ENCODE measurements around the gene TNS3. TPM values are rescaled to one million over a fixed set of nuclear protein-coding genes. Genes with fewer than 3 reads are reported as not detected.

TNS3 gene
- total and polyA plus RNA-seq, 9 of the 15 experiments (the other 6 are each of a cell fraction or from before 2014, with no cell fraction given) = 0.20 TPM; not detected in 8

DNA sequence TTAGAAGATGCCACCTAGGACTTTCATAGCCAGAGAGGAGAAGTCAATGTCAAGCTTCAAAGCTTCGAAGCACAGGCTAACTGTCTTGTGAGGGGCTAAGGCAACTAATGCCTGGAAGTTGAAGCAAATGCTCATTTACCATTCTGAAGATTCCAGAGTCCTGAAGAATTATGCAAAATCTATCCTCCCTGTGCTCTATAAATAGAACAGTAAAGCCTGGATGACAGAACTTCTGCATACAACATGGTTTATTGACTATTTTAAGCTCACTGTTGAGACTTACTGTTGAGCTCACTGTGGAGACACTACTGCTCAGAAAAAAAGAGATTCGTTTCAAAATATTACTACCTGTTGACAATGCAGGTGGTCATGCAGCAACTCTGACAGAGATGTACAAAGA is 28.6 kb downstream of the TNS3 start:
- H3K9me1 ChIP-seq (ENCODE audit: control insufficient read depth, insufficient read depth, low read length) = no peaks in the 10 kb centered on the region
- no peaks in the 10 kb centered on the region for H4K20me1 ChIP-seq (replicated peaks; ENCODE audit: control insufficient read depth, insufficient read depth, low read length)
- H3K9ac ChIP-seq (ENCODE audit: insufficient read depth in 1 of 2, low read depth in 2 of 2, low read length in 2 of 2) = no peak overlapping the region
- H3K79me2 ChIP-seq (ENCODE audit: control insufficient read depth, insufficient read depth, low read length) = no peaks in the 10 kb centered on the region
- CTCF ChIA-PET (ENCODE audit: low intra/inter-chr PET ratio) = no interaction called here
- no peak overlapping the region for H2AFZ ChIP-seq (ENCODE audit: low read depth, low read length)
- H3K9me3 ChIP-seq (replicated peaks; ENCODE audit: control insufficient read depth, insufficient read depth, low read depth, low read length) = no peaks in the 10 kb centered on the region
- BruUV-seq (replicated peaks) = no TSS peak
- in situ Hi-C loops (cut with MboI) = no loop called here
- peaks cover 2 to 25% of the 10 kb centered on the region in 2 experiments; a peak in 4 of 5 replicates for H3K27me3 ChIP-seq (ENCODE audit: control insufficient read depth in 2 of 2, insufficient read depth in 2 of 2, low read length in 2 of 2)
- no peaks in the 10 kb centered on the region for H3K4me1 ChIP-seq (replicated peaks in 1 of 2; ENCODE audit: control insufficient read depth in 2 of 2, insufficient read depth in 2 of 2, low read length in 2 of 2)
- no peak overlapping the region for H3K4me3 ChIP-seq
- no peaks in the 10 kb centered on the region for H3K36me3 ChIP-seq (ENCODE audit: control insufficient read depth, insufficient read depth, low read length)
- ATAC-seq (no peak), DNase-seq (ENCODE audit: extremely low read depth in 1 of 4, low spot score in 3 of 4) (no peak), FAIRE-seq (no peak)
- H3K4me2 ChIP-seq (ENCODE audit: insufficient read depth, low read length) = no peak overlapping the region
- intact Hi-C loops (cut with micrococcal nuclease) = no loop called here
- 0% methylated on average over 2 of the region's 2 CpGs for WGBS (ENCODE audit: insufficient coverage, low coverage, missing lambda C conversion rate)
- no peak for TF ChIP-seq ZNF431 (CRISPR knock-in tag; IDR thresholded peaks at IDR 0.05)
- TF ChIP-seq HDGF (IDR thresholded peaks at IDR 0.05) = no peak
- no peak for TF ChIP-seq MEIS2 (IDR thresholded peaks at IDR 0.05; ENCODE audit: partially characterized antibody)
- TF ChIP-seq ERF (CRISPR knock-in tag; IDR thresholded peaks at IDR 0.05) = no peak
- no peak for TF ChIP-seq ZBTB1 (CRISPR knock-in tag; IDR thresholded peaks at IDR 0.05; ENCODE audit: borderline replicate concordance, low read depth)
- TF ChIP-seq YBX1 (IDR thresholded peaks at IDR 0.05) = no peak
- TF ChIP-seq, protein P1, sequence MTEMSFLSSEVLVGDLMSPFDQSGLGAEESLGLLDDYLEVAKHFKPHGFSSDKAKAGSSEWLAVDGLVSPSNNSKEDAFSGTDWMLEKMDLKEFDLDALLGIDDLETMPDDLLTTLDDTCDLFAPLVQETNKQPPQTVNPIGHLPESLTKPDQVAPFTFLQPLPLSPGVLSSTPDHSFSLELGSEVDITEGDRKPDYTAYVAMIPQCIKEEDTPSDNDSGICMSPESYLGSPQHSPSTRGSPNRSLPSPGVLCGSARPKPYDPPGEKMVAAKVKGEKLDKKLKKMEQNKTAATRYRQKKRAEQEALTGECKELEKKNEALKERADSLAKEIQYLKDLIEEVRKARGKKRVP (CRISPR knock-in tag; IDR thresholded peaks at IDR 0.05) = no peak
- TF ChIP-seq MEF2A (IDR thresholded peaks at IDR 0.05; ENCODE audit: control insufficient read depth, low read depth, low read length) = no peak
- TF ChIP-seq ZNF24 (IDR thresholded peaks at IDR 0.05) = no peak
- TF ChIP-seq WHSC1 (IDR thresholded peaks at IDR 0.05; ENCODE audit: low read length) = no peak
- no peak for TF ChIP-seq FOXA3 (CRISPR knock-in tag; conservative IDR thresholded peaks at IDR 0.05 in 1 of 2, IDR thresholded peaks at IDR 0.05 in 1 of 2)
- TF ChIP-seq ZBTB17 (CRISPR knock-in tag; IDR thresholded peaks at IDR 0.05) = no peak
- no peak for TF ChIP-seq CHD1 (IDR thresholded peaks at IDR 0.05; ENCODE audit: low read length)
- TF ChIP-seq FOXK1 (CRISPR knock-in tag; IDR thresholded peaks at IDR 0.05; ENCODE audit: borderline replicate concordance) = no peak
- TF ChIP-seq ZNF766 (CRISPR knock-in tag; conservative IDR thresholded peaks at IDR 0.05) = no peak
- no peak overlapping the region for H3K27ac ChIP-seq (ENCODE audit: extremely low read depth, low read depth, low read length)
- POLR2A ChIA-PET = interaction anchor here (1.2 kb wide), 1 partner anchor 10 kb away, joined by 3 read pairs; no protein-coding TSS in a partner anchor
